SKM-1 treated with dmso at 0.1 percent for 144 hours (cell line): Measurements from ENCODE around the gene DDX10.

ENCODE experiments used
- DNase-seq: peaks from one replicate; lab custom pipeline; 2025; ENCODE audit not compliant: unreplicated experiment; lab: John Stamatoyannopoulos, UW

DDX10 gene

DNA sequence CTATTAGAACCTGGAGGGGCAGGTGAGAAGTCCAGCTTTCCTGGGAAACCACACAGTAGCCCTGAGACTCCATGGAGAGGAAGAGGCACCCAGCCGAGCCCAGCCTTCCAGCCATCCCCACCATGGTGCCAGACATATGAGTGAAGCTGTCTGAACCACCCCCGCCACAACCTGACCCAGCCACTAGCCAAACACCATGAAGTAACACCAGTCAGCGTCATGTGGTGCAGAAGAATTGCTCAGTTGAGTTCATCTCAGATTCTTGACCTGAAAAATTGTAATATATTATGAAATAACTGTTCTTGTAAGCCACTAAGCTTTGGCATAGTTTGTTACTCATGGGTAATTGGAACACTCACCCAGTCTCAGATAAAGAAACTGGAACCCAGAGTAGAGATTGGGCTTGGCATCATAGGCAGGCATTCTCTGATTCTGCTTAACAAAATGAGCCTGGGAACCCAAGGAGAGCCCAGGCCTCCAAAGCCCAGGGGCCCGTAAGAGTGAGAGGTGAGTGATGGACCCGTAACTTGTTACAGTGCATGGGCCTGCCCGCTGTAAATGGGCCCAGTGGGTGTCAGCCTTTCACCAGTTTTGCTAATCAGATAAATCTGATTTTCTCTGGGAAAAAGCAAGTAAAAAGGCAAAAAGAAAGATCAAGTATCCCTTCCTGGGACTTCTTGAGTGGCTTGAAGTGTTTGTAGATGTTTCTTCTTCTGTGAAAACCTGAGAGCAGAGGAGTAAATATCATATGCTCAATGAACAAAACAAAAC, 305.5 kb downstream of the DDX10 start:
- no peak for DNase-seq

DNA sequence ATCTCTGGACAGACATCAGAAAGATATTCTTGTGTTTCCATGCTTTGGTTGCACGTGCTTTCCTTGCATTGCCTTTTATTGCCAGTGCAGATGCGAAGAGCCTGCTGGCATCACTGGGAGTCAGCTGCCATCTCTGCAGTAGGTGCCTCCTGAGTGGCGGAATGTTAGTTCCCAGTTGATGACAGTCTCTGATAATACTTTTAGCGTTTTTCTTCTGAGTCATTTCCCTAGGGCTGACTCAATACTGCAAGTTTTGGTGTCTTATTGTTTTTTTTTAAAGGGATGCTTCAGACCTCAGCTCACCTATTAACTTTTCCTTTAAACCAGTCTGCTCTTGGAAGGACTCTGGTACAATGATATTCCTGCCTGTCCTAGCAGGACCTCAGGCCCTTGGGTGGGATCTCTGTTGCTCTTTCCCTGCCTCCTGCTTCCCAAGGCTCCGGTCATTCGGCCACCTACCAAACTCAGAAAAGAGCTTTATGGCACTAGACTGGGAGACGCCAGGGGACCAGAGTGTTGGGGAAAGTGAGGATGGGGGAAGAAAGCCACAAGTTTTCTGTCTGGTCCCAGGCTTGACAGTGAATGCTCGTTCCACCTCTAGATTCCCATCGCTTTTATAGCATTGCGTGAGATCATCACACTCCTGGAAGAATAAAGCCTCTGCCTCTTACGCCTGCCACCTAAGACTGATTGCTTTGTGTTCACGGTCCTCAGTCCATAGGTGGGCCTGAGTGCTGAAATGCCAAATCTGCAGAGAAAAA, 308.7 kb downstream of the DDX10 start:
- DNase-seq: no peak

DNA sequence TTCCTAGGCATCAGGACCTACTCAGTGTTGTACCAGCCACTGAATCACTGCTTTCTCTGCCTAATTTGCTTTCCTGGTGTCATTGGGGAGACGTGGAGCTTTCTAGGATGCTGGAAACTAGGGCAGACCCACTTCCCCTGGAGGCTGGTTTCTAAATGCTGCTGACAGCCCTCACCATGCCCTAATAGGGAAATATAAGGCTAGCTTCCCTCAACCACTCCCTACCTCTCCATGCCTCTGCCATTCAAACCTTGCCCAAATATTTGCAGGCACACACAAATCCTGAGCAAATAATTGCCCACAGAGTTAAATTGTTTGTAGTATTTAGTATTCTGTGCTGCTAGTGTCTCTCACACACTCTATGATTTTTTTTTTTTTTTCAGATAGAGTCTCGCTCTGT, 310.2 kb downstream of the DDX10 start:
- DNase-seq: no peak

DNA sequence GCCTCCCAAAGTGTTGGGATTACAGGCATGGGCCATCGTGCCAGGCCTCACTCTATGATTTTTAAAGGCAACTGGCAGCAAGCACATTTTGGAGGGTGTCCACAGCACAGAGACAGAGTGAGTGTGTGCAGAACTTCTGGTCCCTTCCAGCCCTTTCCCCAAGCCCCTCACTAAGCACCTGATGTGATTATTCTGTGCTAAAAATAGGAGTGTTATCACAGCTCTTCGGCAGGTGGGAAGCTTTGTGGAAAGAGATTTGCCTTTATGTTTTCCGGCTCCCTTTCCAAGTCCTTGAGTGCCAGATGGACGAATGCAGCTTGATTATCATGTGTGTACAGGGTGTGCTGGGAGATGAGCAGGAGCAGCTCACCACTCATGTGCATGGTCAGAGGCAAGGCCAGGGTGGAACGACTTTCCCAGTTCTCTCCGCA, 310.8 kb downstream of the DDX10 start:
- DNase-seq: no peak

DNA sequence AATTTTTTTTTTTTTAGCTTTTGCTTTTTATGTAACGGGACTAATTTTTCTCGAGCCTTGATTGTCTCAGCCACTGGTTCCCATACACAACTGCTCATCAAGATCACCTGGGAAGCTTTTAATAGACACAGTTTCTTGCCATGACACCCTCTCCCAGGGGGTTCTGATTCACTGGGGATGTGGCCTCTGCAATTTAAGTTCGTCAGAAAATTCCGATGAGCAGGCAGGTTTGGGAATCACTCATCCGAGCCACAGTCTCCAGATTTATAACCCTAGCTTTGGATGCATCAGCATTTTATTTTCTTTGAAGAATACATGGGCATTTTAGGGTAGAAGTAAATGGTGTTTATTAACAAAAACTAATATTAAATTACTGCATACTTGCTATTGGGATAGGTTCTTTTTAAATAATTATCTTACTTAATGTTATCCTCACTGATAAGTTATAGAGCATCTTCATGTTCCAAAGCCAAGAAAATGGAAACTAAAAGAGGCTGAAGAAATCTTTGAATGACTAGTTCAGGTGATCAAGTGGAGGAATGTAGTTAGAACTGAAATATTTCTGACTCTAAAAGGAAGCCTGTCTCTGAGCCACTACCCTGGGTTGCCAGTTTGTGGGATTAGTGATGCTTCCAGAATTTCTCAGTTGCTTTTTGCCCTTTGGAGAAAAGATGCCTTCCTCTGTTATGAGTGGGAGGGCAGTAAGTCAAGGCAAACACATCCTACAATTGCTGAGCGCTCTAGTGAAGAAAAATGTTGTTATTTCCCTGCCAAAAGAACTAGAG, 319.0 kb downstream of the DDX10 start:
- no peak for DNase-seq

DNA sequence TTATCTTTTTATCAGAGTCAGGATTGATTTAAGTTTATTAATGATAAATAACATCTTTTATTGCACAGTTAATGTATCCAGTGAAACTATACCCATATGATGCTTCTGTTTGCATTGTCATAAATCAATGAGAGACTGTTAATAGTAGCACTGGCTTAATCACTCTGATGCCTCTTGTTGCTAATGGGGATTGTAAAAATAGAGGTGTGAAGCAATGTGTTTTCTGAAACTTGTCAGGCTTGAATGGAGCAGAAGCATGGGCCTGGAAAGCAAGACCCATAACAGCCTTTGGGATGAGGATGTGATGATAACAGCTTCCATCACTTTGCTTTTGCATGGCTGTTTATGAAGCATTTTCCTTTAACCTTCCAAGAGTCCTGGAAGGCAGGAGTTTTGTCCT, 319.7 kb downstream of the DDX10 start:
- DNase-seq: no peak

DNA sequence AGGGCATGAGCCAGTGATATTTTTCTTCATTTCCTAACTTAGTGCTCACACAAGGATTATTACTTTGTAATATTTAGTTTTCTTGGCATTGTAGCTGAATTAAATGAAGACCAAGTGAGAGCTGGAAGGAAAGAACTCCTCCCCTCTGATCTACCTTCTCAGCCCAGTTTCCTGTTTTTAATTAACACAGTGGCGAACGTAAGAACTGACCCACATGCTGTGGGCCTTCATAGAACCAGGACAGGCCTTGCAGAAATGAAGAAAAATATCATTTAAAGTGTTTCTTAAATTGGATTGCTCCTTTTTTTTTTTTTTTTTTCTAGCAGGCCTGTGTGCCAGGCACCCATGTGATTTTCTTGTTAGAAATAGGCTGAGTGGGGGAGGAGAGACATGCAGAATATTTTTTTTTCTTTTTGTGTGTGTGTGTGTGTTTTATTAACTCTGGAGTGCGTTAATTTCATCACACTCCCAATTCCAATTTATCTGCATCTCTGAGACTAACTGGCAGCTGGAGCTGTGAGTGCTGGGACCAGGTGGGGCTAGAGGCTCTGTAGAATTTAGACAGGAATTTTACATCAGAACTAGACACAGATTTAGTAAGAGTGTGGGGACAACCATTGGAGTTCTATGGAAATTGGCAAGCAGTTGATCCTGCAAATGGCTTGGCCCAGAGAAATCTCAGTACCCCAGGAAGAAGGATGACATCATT, 320.5 kb downstream of the DDX10 start:
- no peak for DNase-seq

DNA sequence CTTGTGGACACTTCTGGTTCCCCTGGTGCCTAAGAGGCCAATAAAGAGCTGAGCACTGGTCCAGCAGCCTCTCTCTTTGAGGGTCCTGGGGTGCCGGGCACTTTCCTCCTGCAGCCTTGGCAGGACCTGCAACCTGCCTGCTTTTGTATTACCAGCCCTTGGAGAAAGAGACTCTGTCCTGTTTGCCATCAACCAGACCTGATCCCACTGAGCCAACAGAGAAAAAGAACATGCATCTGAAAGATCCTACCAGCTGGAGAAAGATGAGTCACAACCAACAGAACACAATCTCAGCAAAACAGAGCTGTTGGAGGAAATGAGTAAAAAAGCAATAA, 321.0 kb downstream of the DDX10 start:
- DNase-seq: no peak
